HG03280 (cell line): ENCODE measurements around the gene DOCK4.
"Not testable (repeated sequence)": the region's sequence is repeated elsewhere in the genome, so short reads cannot be mapped to it uniquely, and the experiment has no call there.

Source experiments
- ATAC-seq: cut with Tn5 transposase; IDR thresholded peaks from one replicate; pipeline ENCODE4 v1.9.1; 2021; ENCODE audit warnings: mild to moderate bottlenecking, moderate library complexity; ENCODE audit not compliant: unreplicated experiment

DOCK4 gene

GRCh38 chr7:112206238-112206990 is at the start of gene DOCK4, which contains the start of gene ZNF277:
TSS of gene DOCK4 (minus strand) at chr7:112206399. CDS start at chr7:112206138, 261 bp downstream.
TSS of gene ZNF277 (plus strand) at chr7:112206695. CDS start at chr7:112206717, 22 bp downstream.
- peak; percentile 95 for ATAC-seq

GRCh38 chr7:112255388-112255720 is 49.2 kb upstream of the DOCK4 start:
- ATAC-seq = no peak

- no peak for ATAC-seq
Measured at GRCh38 chr7:112254709-112255387, 48.6 kb upstream of the DOCK4 start.

- ATAC-seq = no peak
Measured at GRCh38 chr7:112254156-112254555, 48.0 kb upstream of the DOCK4 start.

GRCh38 chr7:112252691-112253090 is 46.5 kb upstream of the DOCK4 start:
- no peak for ATAC-seq

- no peak for ATAC-seq
Measured at GRCh38 chr7:112252141-112252540, 45.9 kb upstream of the DOCK4 start.

- ATAC-seq = not testable (repeated sequence)
Measured at GRCh38 chr7:112249967-112250366, 43.8 kb upstream of the DOCK4 start.

- no peak for ATAC-seq
Measured at GRCh38 chr7:112248598-112248997, 42.4 kb upstream of the DOCK4 start.

GRCh38 chr7:112238852-112239610 is 32.8 kb upstream of the DOCK4 start:
- ATAC-seq = no peak

GRCh38 chr7:112238330-112238729 is 32.1 kb upstream of the DOCK4 start:
- no peak for ATAC-seq

- ATAC-seq = no peak
Measured at GRCh38 chr7:112236597-112236996, 30.4 kb upstream of the DOCK4 start.

- no peak for ATAC-seq
Measured at GRCh38 chr7:112234147-112234546, 27.9 kb upstream of the DOCK4 start.

- no peak for ATAC-seq
Measured at GRCh38 chr7:112233048-112233697, 27.0 kb upstream of the DOCK4 start.

- no peak for ATAC-seq
Measured at GRCh38 chr7:112232212-112232978, 26.2 kb upstream of the DOCK4 start.

GRCh38 chr7:112228632-112229031 is 22.4 kb upstream of the DOCK4 start:
- ATAC-seq = no peak

GRCh38 chr7:112226701-112227276 is 20.6 kb upstream of the DOCK4 start:
- ATAC-seq = no peak

- no peak for ATAC-seq
Measured at GRCh38 chr7:112225006-112225405, 18.8 kb upstream of the DOCK4 start.

GRCh38 chr7:112224186-112224585 is 18.0 kb upstream of the DOCK4 start:
- no peak for ATAC-seq

- ATAC-seq = no peak
Measured at GRCh38 chr7:112223310-112223709, 17.1 kb upstream of the DOCK4 start.

GRCh38 chr7:112220877-112221434 is 14.8 kb upstream of the DOCK4 start:
- no peak for ATAC-seq
